Measurements from ENCODE around the gene FOSB. TPM values are rescaled to one million over a fixed set of nuclear protein-coding genes. Genes with fewer than 3 reads are reported as not detected.

FOSB gene
- total RNA-seq, 3 donors from 2014 or later, result 0.58 to 10.3 (median 1.6) TPM

DNA sequence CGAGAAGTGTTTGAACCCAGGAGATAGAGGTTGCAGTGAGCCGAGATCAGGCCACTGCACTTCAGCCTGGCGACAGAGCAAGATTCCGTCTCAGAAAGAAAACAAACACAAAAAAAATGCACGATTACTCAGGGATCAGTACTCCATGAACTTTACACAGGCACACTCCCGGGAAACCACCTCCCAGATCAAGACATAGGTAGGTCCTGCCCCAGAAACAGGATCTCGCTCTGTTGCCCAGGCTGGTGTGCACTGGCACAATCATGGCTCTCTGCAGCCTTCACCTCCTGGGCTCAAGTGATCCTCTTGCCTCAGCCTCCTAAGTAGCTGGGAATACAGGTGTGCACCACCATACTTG is 50.7 kb downstream of the FOSB start:
- intact Hi-C loops (cut with DNase I, micrococcal nuclease), result no loop called here
- peaks cover 17% of the 10 kb centered on the region for H3K36me3 ChIP-seq (ENCODE audit: low read depth)
- H3K4me3 ChIP-seq, result no peak overlapping the region
- DNase-seq, result peak; percentile 40 to 61 (median 57)
- ATAC-seq, result peak; percentile 14
- TF ChIP-seq, protein P1, sequence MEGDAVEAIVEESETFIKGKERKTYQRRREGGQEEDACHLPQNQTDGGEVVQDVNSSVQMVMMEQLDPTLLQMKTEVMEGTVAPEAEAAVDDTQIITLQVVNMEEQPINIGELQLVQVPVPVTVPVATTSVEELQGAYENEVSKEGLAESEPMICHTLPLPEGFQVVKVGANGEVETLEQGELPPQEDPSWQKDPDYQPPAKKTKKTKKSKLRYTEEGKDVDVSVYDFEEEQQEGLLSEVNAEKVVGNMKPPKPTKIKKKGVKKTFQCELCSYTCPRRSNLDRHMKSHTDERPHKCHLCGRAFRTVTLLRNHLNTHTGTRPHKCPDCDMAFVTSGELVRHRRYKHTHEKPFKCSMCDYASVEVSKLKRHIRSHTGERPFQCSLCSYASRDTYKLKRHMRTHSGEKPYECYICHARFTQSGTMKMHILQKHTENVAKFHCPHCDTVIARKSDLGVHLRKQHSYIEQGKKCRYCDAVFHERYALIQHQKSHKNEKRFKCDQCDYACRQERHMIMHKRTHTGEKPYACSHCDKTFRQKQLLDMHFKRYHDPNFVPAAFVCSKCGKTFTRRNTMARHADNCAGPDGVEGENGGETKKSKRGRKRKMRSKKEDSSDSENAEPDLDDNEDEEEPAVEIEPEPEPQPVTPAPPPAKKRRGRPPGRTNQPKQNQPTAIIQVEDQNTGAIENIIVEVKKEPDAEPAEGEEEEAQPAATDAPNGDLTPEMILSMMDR (IDR thresholded peaks at IDR 0.05), result no peak
- H3K9me3 ChIP-seq, result no peaks in the 10 kb centered on the region
- H3K4me1 ChIP-seq (ENCODE audit: low read depth), result peaks cover 60% of the 10 kb centered on the region

DNA sequence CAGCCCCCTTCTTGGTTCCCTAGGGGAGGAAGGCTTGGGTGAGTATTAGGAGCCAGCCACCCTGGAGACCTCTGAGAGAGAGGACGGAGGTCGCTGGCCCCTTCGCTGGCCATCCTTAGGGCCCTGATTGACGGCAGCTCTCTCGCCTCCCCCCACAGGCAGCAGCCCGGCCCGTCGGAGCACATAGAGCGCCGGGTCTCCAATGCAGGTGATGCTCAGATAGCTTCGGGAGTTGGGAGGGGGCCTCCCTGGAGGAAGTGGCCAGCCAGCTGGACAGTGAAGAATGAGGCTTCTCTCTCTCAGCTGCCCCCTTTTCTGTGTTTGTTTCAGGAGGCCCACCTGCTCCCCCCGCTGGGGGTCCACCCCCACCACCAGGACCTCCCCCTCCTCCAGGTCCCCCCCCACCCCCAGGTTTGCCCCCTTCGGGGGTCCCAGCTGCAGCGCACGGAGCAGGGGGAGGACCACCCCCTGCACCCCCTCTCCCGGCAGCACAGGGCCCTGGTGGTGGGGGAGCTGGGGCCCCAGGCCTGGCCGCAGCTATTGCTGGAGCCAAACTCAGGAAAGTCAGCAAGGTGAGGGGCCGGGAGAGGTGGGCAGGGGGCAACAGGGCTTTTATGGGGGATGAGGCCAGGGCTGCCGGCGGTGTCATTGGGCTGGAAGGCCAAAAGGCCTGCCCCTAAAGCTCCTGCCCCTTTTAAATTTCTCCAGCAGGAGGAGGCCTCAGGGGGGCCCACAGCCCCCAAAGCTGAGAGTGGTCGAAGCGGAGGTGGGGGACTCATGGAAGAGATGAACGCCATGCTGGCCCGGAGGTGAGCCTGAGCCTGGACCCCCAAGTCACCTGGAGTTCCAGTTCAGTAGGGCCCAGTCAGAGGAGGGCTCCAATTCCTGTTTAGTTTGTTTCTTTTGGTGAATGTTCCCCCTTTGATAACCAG is 54.5 kb downstream of the FOSB start:
- Histone ChIP-seq H3K4me3 (no peak overlapping the region), H3K4me1 (ENCODE audit: low read depth) (peaks cover 35% of the 10 kb centered on the region), H3K36me3 (ENCODE audit: low read depth) (peaks cover 23% of the 10 kb centered on the region), H3K9me3 (no peaks in the 10 kb centered on the region)
- peak in 2 of 3 donors; percentile 40 to 52 for DNase-seq
- ATAC-seq, result no peak
- TF ChIP-seq, protein P1 (IDR thresholded peaks at IDR 0.05), result no peak
- intact Hi-C loops (cut with DNase I, micrococcal nuclease), result loop anchor here in 1 of 2 donors (2.0 kb wide), 1 partner anchor 13 kb away; no protein-coding TSS in a partner anchor

DNA sequence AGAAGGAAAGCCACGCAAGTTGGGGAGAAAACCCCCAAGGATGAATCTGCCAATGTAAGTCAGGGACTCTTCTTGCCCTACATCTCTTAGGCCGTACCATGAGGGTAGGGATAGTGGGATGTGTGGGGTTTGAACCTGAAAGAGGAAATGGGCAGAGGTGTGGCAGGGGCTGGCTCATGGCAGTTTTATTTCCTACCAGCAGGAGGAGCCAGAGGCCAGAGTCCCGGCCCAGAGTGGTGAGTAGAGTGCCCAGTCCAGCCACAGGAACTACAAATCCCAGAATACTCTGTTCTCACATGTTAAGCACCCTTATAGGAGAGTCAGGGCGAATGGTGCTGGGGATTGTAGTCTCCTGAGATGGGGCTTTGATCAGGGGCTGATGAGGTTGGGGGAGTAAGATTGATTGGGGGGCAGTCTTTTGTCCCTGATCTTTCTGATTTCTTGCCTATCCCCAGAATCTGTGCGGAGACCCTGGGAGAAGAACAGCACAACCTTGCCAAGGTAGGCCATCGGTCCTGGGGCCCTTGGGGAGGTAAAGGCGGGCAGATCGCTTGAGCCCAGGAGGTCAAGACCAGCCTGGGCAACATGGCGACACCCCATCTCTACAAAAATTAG is 56.0 kb downstream of the FOSB start:
- peak; percentile 79 to 86 (median 80) for DNase-seq
- peaks cover 18% of the 10 kb centered on the region for H3K36me3 ChIP-seq (ENCODE audit: low read depth)
- H3K9me3 ChIP-seq, result no peaks in the 10 kb centered on the region
- TF ChIP-seq, protein P1 (IDR thresholded peaks at IDR 0.05), result peak; percentile 80
- intact Hi-C loops (cut with DNase I, micrococcal nuclease), result loop anchor here in 1 of 2 donors (2.0 kb wide), 1 partner anchor 15 kb away; no protein-coding TSS in a partner anchor
- peaks cover 31% of the 10 kb centered on the region for H3K4me1 ChIP-seq (ENCODE audit: low read depth)
- peak; percentile 85 for ATAC-seq
- no peak overlapping the region for H3K4me3 ChIP-seq

DNA sequence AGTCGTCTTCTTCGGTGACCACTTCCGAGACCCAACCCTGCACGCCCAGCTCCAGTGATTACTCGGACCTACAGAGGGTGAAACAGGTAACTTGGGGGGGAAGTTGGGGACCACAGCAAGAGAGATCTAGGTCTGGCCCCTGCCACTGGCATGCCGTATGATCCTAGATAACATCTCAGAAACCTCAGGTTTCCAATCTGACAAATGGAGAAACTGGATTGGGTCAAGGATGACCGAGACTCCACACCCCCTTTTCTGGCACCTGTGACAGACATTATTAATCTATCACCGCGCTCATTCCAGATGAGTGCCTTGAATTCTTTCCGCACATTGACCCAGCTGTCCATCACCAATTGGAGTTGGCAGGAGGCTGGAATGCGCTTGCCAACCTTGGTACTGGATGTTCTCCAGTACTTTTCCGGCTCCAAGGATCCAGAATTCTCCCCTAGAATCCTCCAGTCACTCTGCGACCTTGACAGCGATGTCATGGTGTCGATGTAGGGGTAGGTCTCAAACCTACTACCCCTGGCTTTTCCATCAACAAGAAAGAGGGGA is 56.9 kb downstream of the FOSB start:
- DNase-seq, result peak in 2 of 3 donors; percentile 25 to 41
- H3K9me3 ChIP-seq, result no peaks in the 10 kb centered on the region
- ATAC-seq, result no peak
- H3K4me3 ChIP-seq, result no peak overlapping the region
- TF ChIP-seq, protein P1 (IDR thresholded peaks at IDR 0.05), result no peak
- peaks cover 32% of the 10 kb centered on the region for H3K4me1 ChIP-seq (ENCODE audit: low read depth)
- H3K36me3 ChIP-seq (ENCODE audit: low read depth), result peaks cover 18% of the 10 kb centered on the region
- intact Hi-C loops (cut with DNase I, micrococcal nuclease), result no loop called here

Small RNAs within 50 kb of the gene (microRNA-seq; reads per million reads assigned to microRNA genes)
- gene MIR6088, result not detected

Other genes starting within 250 kb of the FOSB start
- gene EXOC3L2, start 222.6 kb upstream of the FOSB start, total RNA-seq, result 1 to 10 TPM in 2 of 3 donors, under 1 TPM in 1; 0.70 to 1.4 (median 1.2) TPM
- 10 to 100 TPM; 15.7 to 34.6 (median 17.0) TPM for gene MARK4, start 216.7 kb upstream of the FOSB start, total RNA-seq
- 1 to 10 TPM; 1.1 to 2.0 (median 1.6) TPM for gene CKM, start 145.1 kb upstream of the FOSB start, total RNA-seq
- not detected for gene KLC3, start 127.2 kb upstream of the FOSB start, total RNA-seq
- 10 to 100 TPM; 11.2 to 22.9 (median 14.7) TPM for gene ERCC2, start 97.4 kb upstream of the FOSB start, total RNA-seq
- 10 to 100 TPM; 21.1 to 36.7 (median 30.8) TPM for gene PPP1R13L, start 62.9 kb upstream of the FOSB start, total RNA-seq
- 1 to 10 TPM; 3.2 to 4.1 (median 3.2) TPM for gene POLR1G, start 61.4 kb upstream of the FOSB start, total RNA-seq
- gene ERCC1, start 44.1 kb upstream of the FOSB start, total RNA-seq, result 10 to 100 TPM; 37.7 to 51.2 (median 46.6) TPM
- 10 to 100 TPM in 1 of 3 donors, 1 to 10 TPM in 2; 3.1 to 18.2 (median 6.2) TPM for gene RTN2, start 29.1 kb downstream of the FOSB start, total RNA-seq
- gene PPM1N, start 30.4 kb downstream of the FOSB start, total RNA-seq, result 1 to 10 TPM in 1 of 3 donors, under 1 TPM in 2; 0.43 to 1.3 (median 0.87) TPM
- gene VASP, start 39.5 kb downstream of the FOSB start, total RNA-seq, result 100 to 1,000 TPM; 190 to 252 (median 235) TPM
- gene OPA3, start 116.8 kb downstream of the FOSB start, total RNA-seq, result 10 to 100 TPM; 12.1 to 16.4 (median 13.4) TPM
- 1 to 10 TPM in 2 of 3 donors, under 1 TPM in 1; 0.84 to 1.0 (median 1.0) TPM for gene GPR4, start 134.2 kb downstream of the FOSB start, total RNA-seq
- 100 to 1,000 TPM in 1 of 3 donors, 10 to 100 TPM in 2; 59.9 to 119 (median 79.1) TPM for gene EML2, start 171.4 kb downstream of the FOSB start, total RNA-seq
- gene GIPR, start 200.2 kb downstream of the FOSB start, total RNA-seq, result 10 to 100 TPM in 2 of 3 donors, 1 to 10 TPM in 1; 6.8 to 19.4 (median 14.2) TPM
- 100 to 1,000 TPM; 201 to 270 (median 230) TPM for gene SNRPD2, start 224.0 kb downstream of the FOSB start, total RNA-seq
- 1 to 10 TPM; 8.2 to 8.9 (median 8.3) TPM for gene QPCTL, start 224.7 kb downstream of the FOSB start, total RNA-seq